K562 (cell line): ENCODE results near the gene ADAMTS7. TPM values are rescaled to one million over a fixed set of nuclear protein-coding genes. Genes with fewer than 3 reads are reported as not detected.

Experiments used
- ATAC-seq: fragments of 200-7000 bp; cut with Tn5 transposase; 3 replicates; pipeline ENCODE4 v1.9.1; 2020; ENCODE audit warnings: moderate library complexity
- BruUV-seq: library from RNA; stranded (reverse); fragments of 400-500 nt; replicated peaks from 2 replicates; lab custom pipeline; 2021; lab: Mats Ljungman, UMichigan
- CTCF ChIA-PET: fragments of 300-600 bp; formaldehyde crosslinking; extraction: SDS; loops from one replicate; lab custom pipeline; 2021; ENCODE audit warnings: low intra/inter-chr PET ratio; lab: Yijun Ruan, JAX
- POLR2A ChIA-PET: fragments of 300-600, 350-650 bp; sonication (Branson Sonifier 250); formaldehyde crosslinking; extraction: SDS; loops from one replicate; lab custom pipeline; 2021; ENCODE audit warnings: antibody characterized with exemption, inconsistent platforms; lab: Yijun Ruan, JAX
- DNase-seq, 4 experiments: peaks; one replicate each; pipeline versions ENCODE4 v3.0.0 to v3.0.0-alpha.2; 2011 to 2018; ENCODE audit warnings: low spot score in 3 of 4, mixed read lengths in 3 of 4; ENCODE audit errors: extremely low read depth in 1 of 4
- FAIRE-seq: peaks from 2 replicates; lab custom pipeline; 2011; peaks lifted over from hg19 to GRCh38; lab: Jason Lieb, UNC
- H2AFZ ChIP-seq: 2 replicates; pipeline ENCODE4 v1.6.0; 2011; ENCODE audit warnings: low read depth, low read length, control low read depth, inconsistent platforms
- H3K27ac ChIP-seq: fragments of 200-600 bp; 3 replicates; pipeline ENCODE4 v1.8.0; 2011; ENCODE audit warnings: low read depth, mild to moderate bottlenecking, control low read depth, inconsistent platforms, low read length, moderate library complexity, mixed read lengths; ENCODE audit errors: extremely low read depth
- H3K27me3 ChIP-seq, 2 experiments: fragments of 300-600 bp in 1 of 2; 2 replicates in 1 of 2; 3 replicates in 1 of 2; pipeline versions ENCODE4 v1.6.0 to v1.8.0; 2011; ENCODE audit warnings: inconsistent platforms in 2 of 2, low read length in 2 of 2, mild to moderate bottlenecking in 1 of 2, mixed read lengths in 1 of 2, moderate library complexity in 1 of 2; ENCODE audit not compliant: control insufficient read depth in 2 of 2, insufficient read depth in 2 of 2
- H3K36me3 ChIP-seq: fragments of 300-600 bp; 3 replicates; pipeline ENCODE4 v1.8.0; 2011; ENCODE audit warnings: mild to moderate bottlenecking, low read length, inconsistent platforms; ENCODE audit not compliant: control insufficient read depth, insufficient read depth
- H3K4me1 ChIP-seq, 2 experiments: fragments of 200-600 bp in 1 of 2; replicated peaks in 1 of 2; 2 replicates in 1 of 2; 3 replicates in 1 of 2; pipeline versions ENCODE4 v1.5.1 to v1.8.0; 2011; ENCODE audit warnings: inconsistent platforms in 2 of 2, low read length in 2 of 2, mild to moderate bottlenecking in 1 of 2, mixed read lengths in 1 of 2, moderate library complexity in 1 of 2; ENCODE audit not compliant: control insufficient read depth in 2 of 2, insufficient read depth in 2 of 2
- H3K4me2 ChIP-seq: 2 replicates; pipeline ENCODE4 v1.6.1; 2011; ENCODE audit warnings: low read length, control low read depth, inconsistent platforms, mixed read lengths; ENCODE audit not compliant: insufficient read depth
- H3K4me3 ChIP-seq: fragments of 200-600 bp; sonication (generic), shearing (Covaris generic); 2 replicates; pipeline ENCODE4 v1.5.1; 2016; ENCODE audit warnings: control low read depth, inconsistent platforms
- H3K79me2 ChIP-seq: fragments of 200-600 bp; 3 replicates; pipeline ENCODE4 v1.8.0; 2011; ENCODE audit warnings: low read length, inconsistent platforms; ENCODE audit not compliant: control insufficient read depth, insufficient read depth
- H3K9ac ChIP-seq, 2 experiments: 2 replicates each; pipeline versions ENCODE4 v1.6.0 to v1.6.1; 2011; ENCODE audit warnings: low read depth in 2 of 2, low read length in 2 of 2, control low read depth in 1 of 2, inconsistent platforms in 1 of 2, mild to moderate bottlenecking in 1 of 2, mixed read lengths in 1 of 2; ENCODE audit not compliant: insufficient read depth in 1 of 2
- H3K9me1 ChIP-seq: one replicate; pipeline ENCODE4 v1.6.0; 2011; ENCODE audit warnings: inconsistent platforms, mild to moderate bottlenecking, low read length, moderate library complexity; ENCODE audit not compliant: control insufficient read depth, insufficient read depth
- H3K9me3 ChIP-seq: replicated peaks from 2 replicates; pipeline ENCODE4 v1.5.1; 2011; ENCODE audit warnings: low read depth, low read length, inconsistent platforms; ENCODE audit not compliant: control insufficient read depth, insufficient read depth
- H4K20me1 ChIP-seq: replicated peaks from 2 replicates; pipeline ENCODE4 v1.6.1; 2011; ENCODE audit warnings: low read length, inconsistent platforms, mixed read lengths; ENCODE audit not compliant: control insufficient read depth, insufficient read depth
- ARID2 ChIP-seq: fragments of 450-650 bp; IDR thresholded peaks from 2 replicates; pipeline ENCODE4 v1.6.1; 2017; ENCODE audit warnings: antibody characterized with exemption, mild to moderate bottlenecking
- ATF7 ChIP-seq: fragments of 450-650 bp; IDR thresholded peaks from 2 replicates; pipeline ENCODE4 v1.7.1; 2014; ENCODE audit warnings: mild to moderate bottlenecking, moderate library complexity
- CREB3L1 ChIP-seq: fragments of 450-650 bp; IDR thresholded peaks from 2 replicates; pipeline ENCODE4 v1.6.1; 2014; ENCODE audit warnings: low read depth, mild to moderate bottlenecking, moderate library complexity, borderline replicate concordance
- CTCF ChIP-seq, 3 experiments: IDR thresholded peaks in 2 of 3; conservative IDR thresholded peaks in 1 of 3; 2 replicates each; pipeline ENCODE4 v1.5.1; 2011 to 2012; ENCODE audit warnings: low read length in 3 of 3, mild to moderate bottlenecking in 3 of 3, control low read depth in 2 of 3, improper control_type of control experiment in 1 of 3, inconsistent platforms in 1 of 3, low read depth in 1 of 3, mixed read lengths in 1 of 3, moderate library complexity in 1 of 3; ENCODE audit not compliant: insufficient read depth in 2 of 3
- FOXP4 ChIP-seq: sonication (generic); formaldehyde crosslinking; IDR thresholded peaks from 2 replicates; pipeline ENCODE4 v1.8.0; 2022; ENCODE audit warnings: mild to moderate bottlenecking, missing genetic modification reagents, borderline replicate concordance
- KLF1 ChIP-seq: fragments of 450-650 bp; IDR thresholded peaks from 2 replicates; pipeline ENCODE4 v1.6.1; 2016; ENCODE audit warnings: missing genetic modification characterization, missing compliant biosample characterization
- MED1 ChIP-seq: sonication (generic); formaldehyde crosslinking; IDR thresholded peaks from 2 replicates; pipeline ENCODE4 v1.8.1; 2023; ENCODE audit warnings: missing genetic modification reagents, borderline replicate concordance
- PHF21A ChIP-seq: fragments of 450-650 bp; IDR thresholded peaks from 2 replicates; pipeline ENCODE4 v1.6.1; 2017; ENCODE audit warnings: low read depth, borderline replicate concordance
- SMC3 ChIP-seq: conservative IDR thresholded peaks from 2 replicates; pipeline ENCODE4 v1.6.1; 2011; ENCODE audit warnings: low read depth, low read length, improper control_type of control experiment; ENCODE audit not compliant: insufficient read depth
- STAG1 ChIP-seq: sonication (generic); formaldehyde crosslinking; IDR thresholded peaks from 2 replicates; pipeline ENCODE4 v1.5.0; 2020; ENCODE audit warnings: missing genetic modification reagents, borderline replicate concordance
- VEZF1 ChIP-seq: fragments of 200-800 bp; sonication (Bioruptor generic); IDR thresholded peaks from 2 replicates; pipeline ENCODE4 v1.6.1; 2017; ENCODE audit warnings: missing genetic modification characterization, missing compliant biosample characterization
- WGBS: fragments of 100-300 bp; shearing (Covaris generic); methylation state at CpG from one replicate; pipeline ENCODE4 v1.1.6; 2016; ENCODE audit warnings: low coverage, mixed read lengths; ENCODE audit not compliant: insufficient coverage; ENCODE audit errors: missing lambda C conversion rate; 5-methylcytosine and 5-hydroxymethylcytosine counted together
- in situ Hi-C: fragments of 300-500 bp; cut with MboI; formaldehyde crosslinking; loops from 4 replicates; pipeline ENCODE4 v1.15.0; 2018; ENCODE audit warnings: inconsistent platforms, mixed read lengths
- intact Hi-C: fragments of 100-400 bp; cut with micrococcal nuclease; formaldehyde crosslinking; loops from 2 replicates; pipeline ENCODE4 v1.14.2; 2022
- polyA plus RNA-seq, 8 experiments: library from polyadenylated mRNA; depleted of rRNA in 4 of 8; stranded (reverse) in 5 of 8; unstranded in 3 of 8; fragments of >200 nt; fragmentation: Nextera tagmentation in 2 of 8; fragmentation: Illumina TruSeq in 1 of 8; extraction: Ambion mirVana in 2 of 8; extraction: Trizol in 1 of 8; gene quantifications; 2 replicates each; pipeline versions ENCODE4 v1.2.1 to v1.2.3, GENCODE V29; 2011 to 2014; ENCODE audit warnings: inconsistent platforms in 1 of 8, missing spikeins in 1 of 8
- total RNA-seq, 7 experiments: library from RNA; depleted of rRNA in 6 of 7; stranded (reverse); fragments of >200 nt in 6 of 7; fragmentation: Illumina TruSeq in 2 of 7; extraction: Trizol in 2 of 7; gene quantifications; 2 replicates each; pipeline versions ENCODE4 v1.2.1 to v1.2.3, GENCODE V29; 2011 to 2021; ENCODE audit warnings: low replicate concordance in 1 of 7

ADAMTS7 gene
- total and polyA plus RNA-seq, 9 of the 15 experiments (the other 6 are each of a cell fraction or from before 2014, with no cell fraction given) = 0.05 to 0.07 TPM; not detected in 7

DNA sequence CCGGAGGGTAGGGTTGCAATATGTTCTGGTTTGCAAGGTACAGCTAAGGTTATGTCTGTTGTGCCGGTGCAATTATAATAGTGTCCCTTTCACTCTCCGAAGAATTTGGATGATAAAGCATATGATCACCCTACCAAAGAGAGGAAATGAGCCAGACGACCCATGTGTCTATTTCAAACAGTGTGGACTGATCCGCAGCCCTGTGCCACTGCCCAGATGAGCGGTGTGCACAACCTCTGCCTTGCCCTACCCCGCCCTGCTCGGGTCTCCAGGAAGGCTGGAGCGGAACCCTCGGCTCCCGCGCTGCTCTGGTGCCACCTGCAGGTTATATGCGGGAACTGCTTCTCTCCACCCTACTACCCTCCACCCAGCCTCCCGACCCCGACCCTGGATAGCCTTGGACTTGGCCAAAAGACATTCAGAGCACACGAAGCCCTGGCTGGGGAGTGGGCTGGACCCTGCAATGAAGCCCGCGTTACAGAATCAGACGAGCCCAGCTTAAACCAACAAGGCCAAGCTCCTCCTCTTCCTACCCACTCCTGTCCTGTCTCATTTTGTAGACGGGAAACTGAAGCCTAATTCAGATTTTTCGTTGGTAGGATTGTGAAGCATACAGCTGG is 101.9 kb downstream of the ADAMTS7 start:
- intact Hi-C loops (loop anchor here (1.0 kb wide), 3 partner anchors 71 to 401 kb away; no protein-coding TSS in a partner anchor), in situ Hi-C loops (loop anchor here (5.0 kb wide), 1 partner anchor 92 kb away; no protein-coding TSS in a partner anchor)
- POLR2A ChIA-PET = no interaction called here
- ATAC-seq (peak; percentile 100), FAIRE-seq (peak; percentile 48), DNase-seq (peak; percentile 67 to 82 (median 80))
- H3K4me2 ChIP-seq = no peak overlapping the region
- H3K27ac ChIP-seq = no peak overlapping the region
- H3K79me2 ChIP-seq = no peaks in the 10 kb centered on the region
- no peaks in the 10 kb centered on the region for H3K36me3 ChIP-seq
- CTCF ChIA-PET = interaction anchor here (1.3 to 2.1 kb wide), 3 partner anchors 71 to 91 kb away, joined by 10 to 11 read pairs (median 10); no protein-coding TSS in a partner anchor
- H3K9me3 ChIP-seq = no peaks in the 10 kb centered on the region
- H3K4me1 ChIP-seq = peaks cover 0 to 3% of the 10 kb centered on the region in 2 experiments; a peak in 2 of 5 replicates
- no peaks in the 10 kb centered on the region; a peak in 2 of 5 replicates for H3K27me3 ChIP-seq
- no peak overlapping the region for H3K9ac ChIP-seq
- H2AFZ ChIP-seq = 0 out of 2 replicates have a peak overlapping the region, but pooled peaks have one; percentile 1
- H4K20me1 ChIP-seq = no peaks in the 10 kb centered on the region
- no peak overlapping the region for H3K4me3 ChIP-seq
- BruUV-seq = no TSS peak
- no peaks in the 10 kb centered on the region for H3K9me1 ChIP-seq
- WGBS = 1% methylated on average over 21 of the region's 21 CpGs
- TF ChIP-seq MED1 (CRISPR knock-in tag) (no peak), ARID2 (peak; percentile 60; the same call in 1 of the 2 replicates), KLF1 (tag) (no peak), STAG1 (CRISPR knock-in tag) (peak; percentile 78; the same call in 1 of the 2 replicates), SMC3 (peak; percentile 95), CTCF (IDR thresholded peaks at IDR 0.05 in 2 of 3, conservative IDR thresholded peaks at IDR 0.05 in 1 of 3; ENCODE audit: insufficient read depth in 2 of 3, low read depth in 1 of 3, low read length in 3 of 3) (peak; percentile 85 to 90 (median 90)), ATF7 (0 out of 2 replicates have a peak, but pooled peaks have one; percentile 19), CREB3L1 (no peak), VEZF1 (CRISPR knock-in tag) (peak; percentile 47), PHF21A (no peak), FOXP4 (CRISPR knock-in tag) (no peak)
